GM23338 (cell line): Measurements from ENCODE around the gene PRR13. TPM values are rescaled to one million over a fixed set of nuclear protein-coding genes. Genes with fewer than 3 reads are reported as not detected.

Experiments used
- ATAC-seq: fragments of 200-7000 bp; cut with Tn5 transposase; 3 replicates; pipeline ENCODE4 v1.9.1; 2020
- DNase-seq: peaks from one replicate; pipeline ENCODE4 v3.0.0-alpha.2; 2015; ENCODE audit warnings: low spot score
- H2AFZ ChIP-seq: fragments of 200-600 bp; sonication (generic); 2 replicates; pipeline ENCODE4 v1.8.0; 2016; ENCODE audit warnings: antibody characterized with exemption, mild to moderate bottlenecking, moderate library complexity
- H3F3A ChIP-seq: fragments of 200-600 bp; sonication (generic); replicated peaks from 2 replicates; pipeline ENCODE4 v1.8.0; 2017; ENCODE audit warnings: antibody characterized with exemption, mixed run types, low read depth
- H3K27ac ChIP-seq: fragments of 200-600 bp; sonication (generic); 2 replicates; pipeline ENCODE4 v1.6.1; 2016; ENCODE audit warnings: low read depth
- H3K27me3 ChIP-seq: fragments of 200-600 bp; sonication (generic); 2 replicates; pipeline ENCODE4 v1.8.0; 2016; ENCODE audit warnings: mild to moderate bottlenecking, mixed run types, moderate library complexity; ENCODE audit not compliant: insufficient read depth
- H3K36me3 ChIP-seq: fragments of 200-600 bp; sonication (generic); 2 replicates; pipeline ENCODE4 v1.8.0; 2016; ENCODE audit warnings: mild to moderate bottlenecking; ENCODE audit not compliant: insufficient read depth
- H3K4me1 ChIP-seq: fragments of 200-600 bp; sonication (generic); 2 replicates; pipeline ENCODE4 v1.8.0; 2016; ENCODE audit warnings: mild to moderate bottlenecking, moderate library complexity; ENCODE audit not compliant: insufficient read depth
- H3K4me2 ChIP-seq: fragments of 200-600 bp; sonication (generic); 2 replicates; pipeline ENCODE4 v1.7.1; 2017; ENCODE audit warnings: mixed run types
- H3K4me3 ChIP-seq: fragments of 200-600 bp; sonication (generic); 2 replicates; pipeline ENCODE4 v1.6.1; 2016; ENCODE audit warnings: mixed run types
- H3K79me2 ChIP-seq: fragments of 200-600 bp; sonication (generic); replicated peaks from 2 replicates; pipeline ENCODE4 v1.8.0; 2017; ENCODE audit warnings: mild to moderate bottlenecking; ENCODE audit not compliant: insufficient read depth
- H3K9me2 ChIP-seq: fragments of 200-600 bp; sonication (generic); 2 replicates; pipeline ENCODE4 v1.8.0; 2017; ENCODE audit not compliant: insufficient read depth
- H4K20me1 ChIP-seq: fragments of 200-600 bp; sonication (generic); replicated peaks from 2 replicates; pipeline ENCODE4 v1.8.0; 2017; ENCODE audit warnings: mild to moderate bottlenecking; ENCODE audit not compliant: insufficient read depth
- H3K27ac Mint-ChIP-seq: 2 replicates; pipeline ENCODE4 v1.8.0; 2020; ENCODE audit warnings: inconsistent platforms, mild to moderate bottlenecking, moderate library complexity, mixed read lengths
- H3K27me3 Mint-ChIP-seq: 3 replicates; pipeline ENCODE4 v1.8.0; 2022; ENCODE audit warnings: low read depth, mild to moderate bottlenecking, moderate library complexity, mixed read lengths, inconsistent platforms; ENCODE audit not compliant: insufficient read depth, poor library complexity
- H3K36me3 Mint-ChIP-seq: 3 replicates; pipeline ENCODE4 v1.8.0; 2021; ENCODE audit warnings: low read depth, mild to moderate bottlenecking, inconsistent platforms, moderate library complexity, mixed read lengths
- H3K4me1 Mint-ChIP-seq: 3 replicates; pipeline ENCODE4 v1.8.0; 2020; ENCODE audit warnings: mild to moderate bottlenecking, inconsistent platforms, mixed read lengths
- H3K4me3 Mint-ChIP-seq: 3 replicates; pipeline ENCODE4 v1.8.0; 2021; ENCODE audit warnings: moderate library complexity, mild to moderate bottlenecking, inconsistent platforms, mixed read lengths
- H3K9me3 Mint-ChIP-seq: 3 replicates; pipeline ENCODE4 v1.8.0; 2020; ENCODE audit warnings: moderate library complexity, mild to moderate bottlenecking, inconsistent platforms, mixed read lengths
- CREB1 ChIP-seq: fragments of 250-450 bp; sonication (Bioruptor Pico); IDR thresholded peaks from 2 replicates; pipeline ENCODE4 v1.5.0; 2020; ENCODE audit warnings: low read depth, mild to moderate bottlenecking, moderate library complexity
- CTCF ChIP-seq, 2 experiments: fragments of 200-600 bp in 1 of 2; sonication (generic) in 1 of 2; conservative IDR thresholded peaks; 2 replicates each; pipeline versions ENCODE4 v1.5.1 to v1.6.1; 2016 to 2017; ENCODE audit warnings: antibody characterized with exemption in 2 of 2, low read depth in 2 of 2, mild to moderate bottlenecking in 2 of 2, moderate library complexity in 1 of 2
- ETS1 ChIP-seq: IDR thresholded peaks from 2 replicates; pipeline ENCODE4 v1.6.1; 2016; ENCODE audit warnings: antibody characterized with exemption
- EZH2 ChIP-seq: fragments of 200-600 bp; sonication (generic); IDR thresholded peaks from one replicate; pipeline ENCODE4 v1.8.0; 2017; ENCODE audit warnings: antibody characterized with exemption, mild to moderate bottlenecking, low read depth; ENCODE audit not compliant: unreplicated experiment
- EZH2phosphoT487 ChIP-seq: fragments of 200-600 bp; sonication (generic); IDR thresholded peaks from one replicate; pipeline ENCODE4 v1.8.1; 2018; ENCODE audit warnings: antibody characterized with exemption; ENCODE audit not compliant: unreplicated experiment
- JUNB ChIP-seq: IDR thresholded peaks from one replicate; pipeline ENCODE4 v1.6.1; 2016; ENCODE audit warnings: antibody characterized with exemption; ENCODE audit not compliant: unreplicated experiment
- NANOG ChIP-seq: IDR thresholded peaks from 2 replicates; pipeline ENCODE4 v1.6.1; 2016; ENCODE audit warnings: antibody characterized with exemption, borderline replicate concordance
- POLR2AphosphoS5 ChIP-seq: IDR thresholded peaks from 2 replicates; pipeline ENCODE4 v1.6.1; 2016; ENCODE audit warnings: antibody characterized with exemption, low read depth
- STAT1 ChIP-seq: IDR thresholded peaks from one replicate; pipeline ENCODE4 v1.6.1; 2016; ENCODE audit warnings: antibody characterized with exemption; ENCODE audit not compliant: unreplicated experiment
- ZNF114 ChIP-seq: fragments of 250-450 bp; sonication (Bioruptor Pico); IDR thresholded peaks from 2 replicates; pipeline ENCODE4 v1.5.0; 2020; ENCODE audit warnings: mild to moderate bottlenecking, moderate library complexity
- ZNF331 ChIP-seq: fragments of 250-450 bp; sonication (Bioruptor Pico); IDR thresholded peaks from 2 replicates; pipeline ENCODE4 v1.5.0; 2020; ENCODE audit warnings: low read depth, mild to moderate bottlenecking, moderate library complexity
- polyA plus RNA-seq: library from polyadenylated mRNA; unstranded; fragments of >200 nt; fragmentation: Nextera tagmentation; extraction: Ambion mirVana; gene quantifications from 2 replicates; pipeline ENCODE4 v1.2.1, GENCODE V29; 2016
- total RNA-seq: library from RNA; depleted of rRNA; stranded (reverse); fragments of >200 nt; shearing (Covaris generic); gene quantifications from 2 replicates; pipeline ENCODE4 v1.2.3, GENCODE V29; 2014
- TF ChIP-seq, protein P1 (sequence below): IDR thresholded peaks from one replicate; pipeline ENCODE4 v1.6.1; 2018; ENCODE audit warnings: antibody characterized with exemption; ENCODE audit not compliant: unreplicated experiment
- TF ChIP-seq, protein P2 (sequence below): fragments of 250-450 bp; sonication (Bioruptor Pico); IDR thresholded peaks from 2 replicates; pipeline ENCODE4 v1.5.0; 2020; ENCODE audit warnings: mild to moderate bottlenecking, moderate library complexity

Gene PRR13
- total and polyA plus RNA-seq, 2 experiments from 2014 or later = 70.5 to 303 TPM

GRCh38 chr12:53485955-53486735 lies 44.6 kb downstream of the PRR13 start:
- Mint-ChIP-seq H3K27ac (no peak overlapping the region; the same call in 1 of the 2 replicates), H3K4me1 (peaks cover 12% of the 10 kb centered on the region), H3K4me3 (no peak overlapping the region), H3K36me3 (peaks cover 53% of the 10 kb centered on the region), H3K9me3 (no peaks in the 10 kb centered on the region; the same call in 2 of the 3 replicates), H3K27me3 (peaks cover 34% of the 10 kb centered on the region)
- H3K79me2 ChIP-seq = no peaks in the 10 kb centered on the region; the same call in 1 of the 2 replicates
- H4K20me1 ChIP-seq = peaks cover 33% of the 10 kb centered on the region
- no peaks in the 10 kb centered on the region; the same call in 1 of the 2 replicates for H3K4me1 ChIP-seq
- H3K27ac ChIP-seq = no peak overlapping the region
- peaks cover 18% of the 10 kb centered on the region for H3F3A ChIP-seq
- H3K36me3 ChIP-seq = peaks cover 4% of the 10 kb centered on the region; the same call in 1 of the 2 replicates
- H3K4me3 ChIP-seq = no peak overlapping the region
- ATAC-seq = no peak
- DNase-seq = no peak
- no peaks in the 10 kb centered on the region for H3K27me3 ChIP-seq
- H3K4me2 ChIP-seq = no peak overlapping the region
- no peak overlapping the region for H2AFZ ChIP-seq
- no peak for TF ChIP-seq EZH2
- TF ChIP-seq ZNF331 = no peak
- no peak for TF ChIP-seq NANOG
- TF ChIP-seq EZH2phosphoT487 = no peak
- TF ChIP-seq ETS1 = no peak
- no peak for TF ChIP-seq CREB1 (CRISPR knock-in tag)
- TF ChIP-seq JUNB = no peak
- no peak for TF ChIP-seq ZNF114 (CRISPR knock-in tag)
- TF ChIP-seq, protein P1, sequence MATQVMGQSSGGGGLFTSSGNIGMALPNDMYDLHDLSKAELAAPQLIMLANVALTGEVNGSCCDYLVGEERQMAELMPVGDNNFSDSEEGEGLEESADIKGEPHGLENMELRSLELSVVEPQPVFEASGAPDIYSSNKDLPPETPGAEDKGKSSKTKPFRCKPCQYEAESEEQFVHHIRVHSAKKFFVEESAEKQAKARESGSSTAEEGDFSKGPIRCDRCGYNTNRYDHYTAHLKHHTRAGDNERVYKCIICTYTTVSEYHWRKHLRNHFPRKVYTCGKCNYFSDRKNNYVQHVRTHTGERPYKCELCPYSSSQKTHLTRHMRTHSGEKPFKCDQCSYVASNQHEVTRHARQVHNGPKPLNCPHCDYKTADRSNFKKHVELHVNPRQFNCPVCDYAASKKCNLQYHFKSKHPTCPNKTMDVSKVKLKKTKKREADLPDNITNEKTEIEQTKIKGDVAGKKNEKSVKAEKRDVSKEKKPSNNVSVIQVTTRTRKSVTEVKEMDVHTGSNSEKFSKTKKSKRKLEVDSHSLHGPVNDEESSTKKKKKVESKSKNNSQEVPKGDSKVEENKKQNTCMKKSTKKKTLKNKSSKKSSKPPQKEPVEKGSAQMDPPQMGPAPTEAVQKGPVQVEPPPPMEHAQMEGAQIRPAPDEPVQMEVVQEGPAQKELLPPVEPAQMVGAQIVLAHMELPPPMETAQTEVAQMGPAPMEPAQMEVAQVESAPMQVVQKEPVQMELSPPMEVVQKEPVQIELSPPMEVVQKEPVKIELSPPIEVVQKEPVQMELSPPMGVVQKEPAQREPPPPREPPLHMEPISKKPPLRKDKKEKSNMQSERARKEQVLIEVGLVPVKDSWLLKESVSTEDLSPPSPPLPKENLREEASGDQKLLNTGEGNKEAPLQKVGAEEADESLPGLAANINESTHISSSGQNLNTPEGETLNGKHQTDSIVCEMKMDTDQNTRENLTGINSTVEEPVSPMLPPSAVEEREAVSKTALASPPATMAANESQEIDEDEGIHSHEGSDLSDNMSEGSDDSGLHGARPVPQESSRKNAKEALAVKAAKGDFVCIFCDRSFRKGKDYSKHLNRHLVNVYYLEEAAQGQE = no peak
- no peak for TF ChIP-seq CTCF (conservative IDR thresholded peaks at IDR 0.05; ENCODE audit: low read depth in 2 of 2)
- TF ChIP-seq, protein P2, sequence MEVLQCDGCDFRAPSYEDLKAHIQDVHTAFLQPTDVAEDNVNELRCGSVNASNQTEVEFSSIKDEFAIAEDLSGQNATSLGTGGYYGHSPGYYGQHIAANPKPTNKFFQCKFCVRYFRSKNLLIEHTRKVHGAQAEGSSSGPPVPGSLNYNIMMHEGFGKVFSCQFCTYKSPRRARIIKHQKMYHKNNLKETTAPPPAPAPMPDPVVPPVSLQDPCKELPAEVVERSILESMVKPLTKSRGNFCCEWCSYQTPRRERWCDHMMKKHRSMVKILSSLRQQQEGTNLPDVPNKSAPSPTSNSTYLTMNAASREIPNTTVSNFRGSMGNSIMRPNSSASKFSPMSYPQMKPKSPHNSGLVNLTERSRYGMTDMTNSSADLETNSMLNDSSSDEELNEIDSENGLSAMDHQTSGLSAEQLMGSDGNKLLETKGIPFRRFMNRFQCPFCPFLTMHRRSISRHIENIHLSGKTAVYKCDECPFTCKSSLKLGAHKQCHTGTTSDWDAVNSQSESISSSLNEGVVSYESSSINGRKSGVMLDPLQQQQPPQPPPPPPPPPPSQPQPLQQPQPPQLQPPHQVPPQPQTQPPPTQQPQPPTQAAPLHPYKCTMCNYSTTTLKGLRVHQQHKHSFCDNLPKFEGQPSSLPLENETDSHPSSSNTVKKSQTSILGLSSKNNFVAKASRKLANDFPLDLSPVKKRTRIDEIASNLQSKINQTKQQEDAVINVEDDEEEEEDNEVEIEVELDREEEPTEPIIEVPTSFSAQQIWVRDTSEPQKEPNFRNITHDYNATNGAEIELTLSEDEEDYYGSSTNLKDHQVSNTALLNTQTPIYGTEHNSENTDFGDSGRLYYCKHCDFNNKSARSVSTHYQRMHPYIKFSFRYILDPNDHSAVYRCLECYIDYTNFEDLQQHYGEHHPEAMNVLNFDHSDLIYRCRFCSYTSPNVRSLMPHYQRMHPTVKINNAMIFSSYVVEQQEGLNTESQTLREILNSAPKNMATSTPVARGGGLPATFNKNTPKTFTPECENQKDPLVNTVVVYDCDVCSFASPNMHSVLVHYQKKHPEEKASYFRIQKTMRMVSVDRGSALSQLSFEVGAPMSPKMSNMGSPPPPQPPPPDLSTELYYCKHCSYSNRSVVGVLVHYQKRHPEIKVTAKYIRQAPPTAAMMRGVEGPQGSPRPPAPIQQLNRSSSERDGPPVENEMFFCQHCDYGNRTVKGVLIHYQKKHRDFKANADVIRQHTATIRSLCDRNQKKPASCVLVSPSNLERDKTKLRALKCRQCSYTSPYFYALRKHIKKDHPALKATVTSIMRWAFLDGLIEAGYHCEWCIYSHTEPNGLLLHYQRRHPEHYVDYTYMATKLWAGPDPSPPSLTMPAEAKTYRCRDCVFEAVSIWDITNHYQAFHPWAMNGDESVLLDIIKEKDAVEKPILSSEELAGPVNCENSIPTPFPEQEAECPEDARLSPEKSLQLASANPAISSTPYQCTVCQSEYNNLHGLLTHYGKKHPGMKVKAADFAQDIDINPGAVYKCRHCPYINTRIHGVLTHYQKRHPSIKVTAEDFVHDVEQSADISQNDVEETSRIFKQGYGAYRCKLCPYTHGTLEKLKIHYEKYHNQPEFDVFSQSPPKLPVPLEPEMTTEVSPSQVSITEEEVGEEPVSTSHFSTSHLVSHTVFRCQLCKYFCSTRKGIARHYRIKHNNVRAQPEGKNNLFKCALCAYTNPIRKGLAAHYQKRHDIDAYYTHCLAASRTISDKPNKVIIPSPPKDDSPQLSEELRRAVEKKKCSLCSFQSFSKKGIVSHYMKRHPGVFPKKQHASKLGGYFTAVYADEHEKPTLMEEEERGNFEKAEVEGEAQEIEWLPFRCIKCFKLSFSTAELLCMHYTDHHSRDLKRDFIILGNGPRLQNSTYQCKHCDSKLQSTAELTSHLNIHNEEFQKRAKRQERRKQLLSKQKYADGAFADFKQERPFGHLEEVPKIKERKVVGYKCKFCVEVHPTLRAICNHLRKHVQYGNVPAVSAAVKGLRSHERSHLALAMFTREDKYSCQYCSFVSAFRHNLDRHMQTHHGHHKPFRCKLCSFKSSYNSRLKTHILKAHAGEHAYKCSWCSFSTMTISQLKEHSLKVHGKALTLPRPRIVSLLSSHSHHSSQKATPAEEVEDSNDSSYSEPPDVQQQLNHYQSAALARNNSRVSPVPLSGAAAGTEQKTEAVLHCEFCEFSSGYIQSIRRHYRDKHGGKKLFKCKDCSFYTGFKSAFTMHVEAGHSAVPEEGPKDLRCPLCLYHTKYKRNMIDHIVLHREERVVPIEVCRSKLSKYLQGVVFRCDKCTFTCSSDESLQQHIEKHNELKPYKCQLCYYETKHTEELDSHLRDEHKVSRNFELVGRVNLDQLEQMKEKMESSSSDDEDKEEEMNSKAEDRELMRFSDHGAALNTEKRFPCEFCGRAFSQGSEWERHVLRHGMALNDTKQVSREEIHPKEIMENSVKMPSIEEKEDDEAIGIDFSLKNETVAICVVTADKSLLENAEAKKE (CRISPR knock-in tag) = no peak
- no peak for TF ChIP-seq POLR2AphosphoS5
- TF ChIP-seq STAT1 = no peak
- H3K9me2 ChIP-seq = no peaks in the 10 kb centered on the region
